GM18907 (cell line): ENCODE data around the gene PCNA.

ENCODE experiments used
- ATAC-seq: cut with Tn5 transposase; IDR thresholded peaks from one replicate; pipeline ENCODE4 v1.9.1; 2021; ENCODE audit warnings: mild to moderate bottlenecking, moderate library complexity; ENCODE audit not compliant: unreplicated experiment

The PCNA gene

GRCh38 chr20:5143851-5144250, 24.1 kb upstream of the PCNA start:
- ATAC-seq, result no peak

GRCh38 chr20:5141615-5142014, 21.9 kb upstream of the PCNA start:
- ATAC-seq, result no peak

- ATAC-seq, result no peak
These were observed 20.4 kb upstream of the PCNA start for GRCh38 chr20:5140195-5140594.

- ATAC-seq, result peak; percentile 40
These were observed 16.3 kb upstream of the PCNA start for GRCh38 chr20:5136096-5136495.

GRCh38 chr20:5135363-5136012, 15.7 kb upstream of the PCNA start:
- peak; percentile 72 for ATAC-seq

GRCh38 chr20:5133998-5134397, 14.2 kb upstream of the PCNA start:
- no peak for ATAC-seq

- no peak for ATAC-seq
These were observed 11.7 kb upstream of the PCNA start for GRCh38 chr20:5131502-5131901.

- ATAC-seq, result no peak
These were observed 9.1 kb upstream of the PCNA start for GRCh38 chr20:5128886-5129285.

- ATAC-seq, result no peak
These were observed 8.2 kb upstream of the PCNA start for GRCh38 chr20:5127859-5128424.

- ATAC-seq, result peak; percentile 38
These were observed 7.6 kb upstream of the PCNA start for GRCh38 chr20:5127204-5127858.

- ATAC-seq, result peak; percentile 91
These were observed 6.9 kb upstream of the PCNA start, which contains the start of gene CDS2 for GRCh38 chr20:5126512-5127203. Gene CDS2 (plus strand): TSS chr20:5127008. CDS start chr20:5127093, 85 bp downstream.

- ATAC-seq, result no peak
These were observed 3.1 kb upstream of the PCNA start for GRCh38 chr20:5122873-5123260.

GRCh38 chr20:5120185-5120476, 373 bp upstream of the PCNA start:
- ATAC-seq, result no peak

- no peak for ATAC-seq
These were observed 669 bp downstream of the PCNA start for GRCh38 chr20:5119143-5119434.

- no peak for ATAC-seq
These were observed 1.3 kb downstream of the PCNA start for GRCh38 chr20:5118220-5119142.

GRCh38 chr20:5116875-5117274, 2.9 kb downstream of the PCNA start:
- no peak for ATAC-seq

- ATAC-seq, result no peak
These were observed 5.4 kb downstream of the PCNA start for GRCh38 chr20:5114403-5114802.

- no peak for ATAC-seq
These were observed 6.2 kb downstream of the PCNA start for GRCh38 chr20:5113615-5113986.

- ATAC-seq, result no peak
These were observed 10.5 kb downstream of the PCNA start for GRCh38 chr20:5109276-5109675.

GRCh38 chr20:5104479-5104878, 15.3 kb downstream of the PCNA start:
- no peak for ATAC-seq

- ATAC-seq, result no peak
These were observed 18.9 kb downstream of the PCNA start for GRCh38 chr20:5100684-5101347.
